IMR-90 (cell line): ENCODE measurements around the gene UBA5. TPM values are rescaled to one million over a fixed set of nuclear protein-coding genes. Genes with fewer than 3 reads are reported as not detected.
A peak's percentile ranks its signal among the peaks of the same experiment; 100 is the strongest.

Source experiments
- ATAC-seq: fragments of 200-7000 bp; cut with Tn5 transposase; 2 replicates; pipeline ENCODE4 v1.9.1; 2020; ENCODE audit warnings: low read depth, mild to moderate bottlenecking, moderate library complexity
- BruUV-seq: library from RNA; stranded (reverse); fragments of 400-500 nt; replicated peaks from 2 replicates; lab custom pipeline; 2021; lab: Mats Ljungman, UMichigan
- CTCF ChIA-PET: fragments of 300-600 bp; formaldehyde crosslinking; extraction: SDS; loops from one replicate; lab custom pipeline; 2021; ENCODE audit warnings: antibody characterized with exemption; lab: Yijun Ruan, JAX
- POLR2A ChIA-PET: fragments of 300-600 bp; sonication (Branson Sonifier 250); formaldehyde crosslinking; loops from one replicate; lab custom pipeline; 2022; ENCODE audit warnings: antibody characterized with exemption; ENCODE audit not compliant: unreplicated experiment; lab: Charles Lee
- DNase-seq: peaks from one replicate; pipeline ENCODE4 v3.0.0; 2013
- H2AFZ ChIP-seq: replicated peaks from 2 replicates; pipeline ENCODE3; 2013; ENCODE audit warnings: low read length, mild to moderate bottlenecking; ENCODE audit not compliant: poor library complexity
- H2AK5ac ChIP-seq: 2 replicates; pipeline ENCODE4 v1.6.1; 2013; ENCODE audit warnings: low read depth, low read length, inconsistent platforms
- H2AK9ac ChIP-seq: replicated peaks from 2 replicates; pipeline ENCODE3; 2013; ENCODE audit warnings: mild to moderate bottlenecking, low read depth, low read length, moderate library complexity; ENCODE audit not compliant: poor library complexity
- H2BK120ac ChIP-seq: 2 replicates; pipeline ENCODE4 v1.6.1; 2013; ENCODE audit warnings: low read depth, low read length, inconsistent platforms
- H2BK15ac ChIP-seq: 3 replicates; pipeline ENCODE4 v1.6.1; 2013; ENCODE audit warnings: low read depth, low read length, inconsistent platforms
- H2BK20ac ChIP-seq: 2 replicates; pipeline ENCODE4 v1.6.1; 2013; ENCODE audit warnings: low read depth, mild to moderate bottlenecking, inconsistent platforms, low read length, moderate library complexity
- H2BK5ac ChIP-seq: 2 replicates; pipeline ENCODE4 v1.6.1; 2013; ENCODE audit warnings: mild to moderate bottlenecking, low read depth, low read length, inconsistent platforms; ENCODE audit not compliant: poor library complexity, severe bottlenecking
- H3K14ac ChIP-seq: replicated peaks from 2 replicates; pipeline ENCODE4 v1.6.1; 2013; ENCODE audit warnings: low read depth, low read length, inconsistent platforms
- H3K18ac ChIP-seq: 2 replicates; pipeline ENCODE4 v1.6.1; 2013; ENCODE audit warnings: low read depth, low read length, control low read depth
- H3K23ac ChIP-seq: 2 replicates; pipeline ENCODE4 v1.6.1; 2013; ENCODE audit warnings: low read depth, low read length, inconsistent platforms
- H3K27ac ChIP-seq: 2 replicates; pipeline ENCODE4 v1.5.1; 2013; ENCODE audit warnings: mild to moderate bottlenecking, control low read depth, low read length; ENCODE audit not compliant: insufficient read depth
- H3K27me3 ChIP-seq: 2 replicates; pipeline ENCODE4 v1.6.1; 2013; ENCODE audit warnings: low read length; ENCODE audit not compliant: control insufficient read depth, insufficient read depth
- H3K36me3 ChIP-seq: 2 replicates; pipeline ENCODE4 v1.6.1; 2013; ENCODE audit warnings: low read length, mixed read lengths; ENCODE audit not compliant: control insufficient read depth, insufficient read depth
- H3K4ac ChIP-seq: 2 replicates; pipeline ENCODE4 v1.6.1; 2013; ENCODE audit warnings: low read depth, low read length, inconsistent platforms
- H3K4me1 ChIP-seq: 2 replicates; pipeline ENCODE4 v1.6.1; 2013; ENCODE audit warnings: low read length, mixed read lengths; ENCODE audit not compliant: control insufficient read depth, insufficient read depth
- H3K4me2 ChIP-seq: 2 replicates; pipeline ENCODE4 v1.6.1; 2013; ENCODE audit warnings: low read depth, mild to moderate bottlenecking, control low read depth, low read length, moderate library complexity
- H3K4me3 ChIP-seq: 2 replicates; pipeline ENCODE4 v1.5.1; 2013; ENCODE audit warnings: low read depth, mild to moderate bottlenecking, control low read depth, low read length, moderate library complexity; ENCODE audit not compliant: insufficient read depth
- H3K56ac ChIP-seq: 2 replicates; pipeline ENCODE4 v1.6.1; 2013; ENCODE audit warnings: low read length, inconsistent platforms; ENCODE audit not compliant: insufficient read depth; ENCODE audit errors: extremely low read depth
- H3K79me1 ChIP-seq, 2 experiments: 2 replicates each; pipeline ENCODE4 v1.6.1; 2013; ENCODE audit warnings: low read length in 2 of 2, inconsistent platforms in 1 of 2, low read depth in 1 of 2
- H3K9ac ChIP-seq: 2 replicates; pipeline ENCODE4 v1.6.1; 2013; ENCODE audit warnings: low read depth, low read length, control low read depth
- H3K9me1 ChIP-seq: 2 replicates; pipeline ENCODE4 v1.6.1; 2013; ENCODE audit warnings: low read length, inconsistent platforms; ENCODE audit not compliant: insufficient read depth
- H3K9me3 ChIP-seq: 2 replicates; pipeline ENCODE4 v1.6.1; 2013; ENCODE audit warnings: low read length; ENCODE audit not compliant: control insufficient read depth, insufficient read depth
- H4K20me1 ChIP-seq: 2 replicates; pipeline ENCODE4 v1.6.1; 2013; ENCODE audit warnings: low read length, inconsistent platforms; ENCODE audit not compliant: insufficient read depth
- H4K5ac ChIP-seq: 2 replicates; pipeline ENCODE4 v1.6.1; 2013; ENCODE audit warnings: mild to moderate bottlenecking, low read depth, low read length, control low read depth
- H4K8ac ChIP-seq, 2 experiments: 2 replicates each; pipeline ENCODE4 v1.6.1; 2013; ENCODE audit warnings: low read depth in 2 of 2, low read length in 2 of 2, control low read depth in 1 of 2, inconsistent platforms in 1 of 2
- H4K91ac ChIP-seq: 2 replicates; pipeline ENCODE4 v1.6.1; 2013; ENCODE audit warnings: low read depth, low read length, inconsistent platforms; ENCODE audit not compliant: insufficient read depth
- CEBPB ChIP-seq: IDR thresholded peaks from 2 replicates; pipeline ENCODE4 v1.6.1; 2012; ENCODE audit warnings: low read depth, low read length, improper control_type of control experiment
- MXI1 ChIP-seq: IDR thresholded peaks from 2 replicates; pipeline ENCODE4 v1.6.1; 2012; ENCODE audit warnings: low read depth, mild to moderate bottlenecking, low read length, moderate library complexity, borderline replicate concordance
- POLR2A ChIP-seq: IDR thresholded peaks from 2 replicates; pipeline ENCODE4 v1.6.1; 2012; ENCODE audit warnings: mild to moderate bottlenecking, low read depth, low read length
- WGBS, 2 experiments: methylation state at CpG; one replicate each; pipeline versions ENCODE4 v1.1.5 to v1.1.7; 2013; ENCODE audit warnings: missing lambda C conversion rate in 2 of 2; ENCODE audit not compliant: insufficient read length in 1 of 2; ENCODE audit errors: extremely low coverage in 2 of 2; 5-methylcytosine and 5-hydroxymethylcytosine counted together
- dilution Hi-C: fragments of 300-500 bp; cut with HindIII; formaldehyde crosslinking; loops from one replicate; pipeline ENCODE4 v1.14.3; 2018; ENCODE audit warnings: low sequenced_read_pairs; ENCODE audit not compliant: unreplicated experiment
- in situ Hi-C: fragments of 300-500 bp; cut with MboI; formaldehyde crosslinking; loops from 3 replicates; pipeline ENCODE4 v1.14.3; 2019; ENCODE audit warnings: low sequenced_read_pairs, inconsistent platforms, mixed read lengths
- intact Hi-C: fragments of 100-400 bp; cut with micrococcal nuclease; formaldehyde crosslinking; loops from 2 replicates; pipeline ENCODE4 v1.10.0; 2022
- polyA plus RNA-seq, 3 experiments: library from polyadenylated mRNA; depleted of rRNA; stranded (reverse); fragments of >200 nt; gene quantifications; 2 replicates each; pipeline ENCODE4 v1.2.3, GENCODE V29; 2012; ENCODE audit warnings: low replicate concordance in 1 of 3
- total RNA-seq: library from RNA; depleted of rRNA; stranded (reverse); fragments of >200 nt; gene quantifications from 2 replicates; pipeline ENCODE4 v1.2.3, GENCODE V29; 2012
- TF ChIP-seq, protein P1 (sequence below): fragments of 150-350 bp; IDR thresholded peaks from 2 replicates; pipeline ENCODE4 v1.6.1; 2016; ENCODE audit warnings: low read depth, mild to moderate bottlenecking, low read length, moderate library complexity, borderline replicate concordance

Gene UBA5
- total and polyA plus RNA-seq, 2 of the 4 experiments (the other 2 are of a cell fraction): 20.3 to 30.4 TPM

- H4K20me1 ChIP-seq: no peaks in the 10 kb centered on the region
- ChIA-PET CTCF (no interaction called here), POLR2A (no interaction called here)
- H2AK5ac ChIP-seq: no peak overlapping the region
- no peak overlapping the region for H4K8ac ChIP-seq
- H4K5ac ChIP-seq: no peak overlapping the region
- no peak overlapping the region for H3K14ac ChIP-seq
- peak overlapping the region; percentile 45 for H2BK5ac ChIP-seq
- H2BK20ac ChIP-seq: no peak overlapping the region
- H2AFZ ChIP-seq: no peak overlapping the region
- no peak overlapping the region for H4K91ac ChIP-seq
- H3K4me2 ChIP-seq: no peak overlapping the region
- BruUV-seq: no TSS peak
- H2BK15ac ChIP-seq: peak overlapping the region; percentile 85; the same call in 2 of the 3 replicates
- H3K18ac ChIP-seq: no peak overlapping the region
- no peaks in the 10 kb centered on the region for H3K9me3 ChIP-seq
- H3K27me3 ChIP-seq: no peaks in the 10 kb centered on the region
- dilution Hi-C loops (loop anchor here (25.0 kb wide), 1 partner anchor 91 kb away; no protein-coding TSS in a partner anchor), intact Hi-C loops (no loop called here), in situ Hi-C loops (loop anchor here (25.0 kb wide), 1 partner anchor 366 kb away; no protein-coding TSS in a partner anchor)
- DNase-seq: no peak
- H3K9ac ChIP-seq: no peak overlapping the region
- TF ChIP-seq, protein P1, sequence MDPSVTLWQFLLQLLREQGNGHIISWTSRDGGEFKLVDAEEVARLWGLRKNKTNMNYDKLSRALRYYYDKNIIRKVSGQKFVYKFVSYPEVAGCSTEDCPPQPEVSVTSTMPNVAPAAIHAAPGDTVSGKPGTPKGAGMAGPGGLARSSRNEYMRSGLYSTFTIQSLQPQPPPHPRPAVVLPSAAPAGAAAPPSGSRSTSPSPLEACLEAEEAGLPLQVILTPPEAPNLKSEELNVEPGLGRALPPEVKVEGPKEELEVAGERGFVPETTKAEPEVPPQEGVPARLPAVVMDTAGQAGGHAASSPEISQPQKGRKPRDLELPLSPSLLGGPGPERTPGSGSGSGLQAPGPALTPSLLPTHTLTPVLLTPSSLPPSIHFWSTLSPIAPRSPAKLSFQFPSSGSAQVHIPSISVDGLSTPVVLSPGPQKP: no peak
- TF ChIP-seq CEBPB (peak; percentile 50), MXI1 (no peak), POLR2A (no peak)
- H3K4me1 ChIP-seq: peaks cover 3% of the 10 kb centered on the region; the same call in 1 of the 2 replicates
- H3K56ac ChIP-seq: no peak overlapping the region
- no peak overlapping the region for H3K23ac ChIP-seq
- H3K27ac ChIP-seq: no peak overlapping the region
- H3K79me1 ChIP-seq: 0 out of 4 replicates have a peak, but pooled peaks cover 0 to 10% of the 10 kb centered on the region in 2 experiments
- H3K4me3 ChIP-seq: no peak overlapping the region
- no peak overlapping the region; the same call in 1 of the 2 replicates for H2BK120ac ChIP-seq
- peaks cover 3% of the 10 kb centered on the region; the same call in 1 of the 2 replicates for H3K9me1 ChIP-seq
- no peak for ATAC-seq
- no peak overlapping the region for H2AK9ac ChIP-seq
- H3K36me3 ChIP-seq: peaks cover 8% of the 10 kb centered on the region
- 80% methylated on average over 1 of the region's 2 CpGs; no CpG with 5 or more reads in 1 of the 2 experiments for WGBS, 2 experiments
- H3K4ac ChIP-seq: no peak overlapping the region
These were observed 32.0 kb upstream of the UBA5 start for GRCh38 chr3:132628157-132628556.
